Measurements from ENCODE around the gene HP.

The HP gene

DNA sequence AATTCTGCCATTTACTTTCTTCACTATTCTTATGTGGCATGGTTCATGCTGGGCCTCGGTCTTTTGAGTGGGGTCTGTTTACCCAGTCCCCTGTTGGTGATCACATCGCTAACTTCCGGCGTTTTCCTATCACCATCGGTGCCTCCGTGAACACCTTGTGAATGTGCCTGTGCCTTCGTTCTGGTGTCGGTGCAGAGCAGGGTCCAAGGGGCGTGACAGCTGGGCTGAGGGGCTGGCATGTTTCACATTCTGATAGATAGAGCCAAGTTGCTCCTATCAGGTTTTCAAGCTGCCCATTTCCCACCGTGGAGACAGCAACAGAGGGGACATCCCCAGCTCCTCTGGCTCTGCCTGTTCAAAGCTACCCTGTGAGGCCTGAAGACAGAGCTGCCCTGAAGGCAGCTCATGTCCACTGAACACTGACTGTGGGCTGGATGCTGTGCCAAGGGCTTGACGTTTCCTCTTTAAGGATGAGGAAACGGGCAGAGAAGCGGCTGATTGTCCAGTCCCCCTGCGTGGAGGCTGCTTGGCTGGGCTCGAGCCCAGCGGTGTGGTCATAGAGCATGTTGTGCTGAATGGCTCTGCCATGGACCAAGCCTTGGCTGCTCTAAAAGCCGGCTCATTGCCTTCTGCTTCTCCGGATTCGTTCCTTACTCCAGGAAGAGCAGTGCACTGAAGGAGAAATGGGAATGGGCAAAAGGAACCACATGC is 28.7 kb upstream of the HP start:
- no peak for TF ChIP-seq POLR2AphosphoS5 (IDR thresholded peaks at IDR 0.05; ENCODE audit: low read depth, low read length)
- TF ChIP-seq SIN3A (IDR thresholded peaks at IDR 0.05; ENCODE audit: borderline replicate concordance, insufficient read depth, low read length): no peak
- TF ChIP-seq FOXP2 (optimal IDR thresholded peaks at IDR 0.05; ENCODE audit: borderline replicate concordance, extremely low read depth, extremely low read length, insufficient read depth): no peak
- TF ChIP-seq TAF1 (IDR thresholded peaks at IDR 0.05; ENCODE audit: borderline replicate concordance, insufficient read depth, low read length): no peak
- TF ChIP-seq, protein P1, sequence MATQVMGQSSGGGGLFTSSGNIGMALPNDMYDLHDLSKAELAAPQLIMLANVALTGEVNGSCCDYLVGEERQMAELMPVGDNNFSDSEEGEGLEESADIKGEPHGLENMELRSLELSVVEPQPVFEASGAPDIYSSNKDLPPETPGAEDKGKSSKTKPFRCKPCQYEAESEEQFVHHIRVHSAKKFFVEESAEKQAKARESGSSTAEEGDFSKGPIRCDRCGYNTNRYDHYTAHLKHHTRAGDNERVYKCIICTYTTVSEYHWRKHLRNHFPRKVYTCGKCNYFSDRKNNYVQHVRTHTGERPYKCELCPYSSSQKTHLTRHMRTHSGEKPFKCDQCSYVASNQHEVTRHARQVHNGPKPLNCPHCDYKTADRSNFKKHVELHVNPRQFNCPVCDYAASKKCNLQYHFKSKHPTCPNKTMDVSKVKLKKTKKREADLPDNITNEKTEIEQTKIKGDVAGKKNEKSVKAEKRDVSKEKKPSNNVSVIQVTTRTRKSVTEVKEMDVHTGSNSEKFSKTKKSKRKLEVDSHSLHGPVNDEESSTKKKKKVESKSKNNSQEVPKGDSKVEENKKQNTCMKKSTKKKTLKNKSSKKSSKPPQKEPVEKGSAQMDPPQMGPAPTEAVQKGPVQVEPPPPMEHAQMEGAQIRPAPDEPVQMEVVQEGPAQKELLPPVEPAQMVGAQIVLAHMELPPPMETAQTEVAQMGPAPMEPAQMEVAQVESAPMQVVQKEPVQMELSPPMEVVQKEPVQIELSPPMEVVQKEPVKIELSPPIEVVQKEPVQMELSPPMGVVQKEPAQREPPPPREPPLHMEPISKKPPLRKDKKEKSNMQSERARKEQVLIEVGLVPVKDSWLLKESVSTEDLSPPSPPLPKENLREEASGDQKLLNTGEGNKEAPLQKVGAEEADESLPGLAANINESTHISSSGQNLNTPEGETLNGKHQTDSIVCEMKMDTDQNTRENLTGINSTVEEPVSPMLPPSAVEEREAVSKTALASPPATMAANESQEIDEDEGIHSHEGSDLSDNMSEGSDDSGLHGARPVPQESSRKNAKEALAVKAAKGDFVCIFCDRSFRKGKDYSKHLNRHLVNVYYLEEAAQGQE (IDR thresholded peaks at IDR 0.05; ENCODE audit: insufficient read depth in 1 of 2, low read depth in 2 of 2, low read length in 2 of 2): no peak

DNA sequence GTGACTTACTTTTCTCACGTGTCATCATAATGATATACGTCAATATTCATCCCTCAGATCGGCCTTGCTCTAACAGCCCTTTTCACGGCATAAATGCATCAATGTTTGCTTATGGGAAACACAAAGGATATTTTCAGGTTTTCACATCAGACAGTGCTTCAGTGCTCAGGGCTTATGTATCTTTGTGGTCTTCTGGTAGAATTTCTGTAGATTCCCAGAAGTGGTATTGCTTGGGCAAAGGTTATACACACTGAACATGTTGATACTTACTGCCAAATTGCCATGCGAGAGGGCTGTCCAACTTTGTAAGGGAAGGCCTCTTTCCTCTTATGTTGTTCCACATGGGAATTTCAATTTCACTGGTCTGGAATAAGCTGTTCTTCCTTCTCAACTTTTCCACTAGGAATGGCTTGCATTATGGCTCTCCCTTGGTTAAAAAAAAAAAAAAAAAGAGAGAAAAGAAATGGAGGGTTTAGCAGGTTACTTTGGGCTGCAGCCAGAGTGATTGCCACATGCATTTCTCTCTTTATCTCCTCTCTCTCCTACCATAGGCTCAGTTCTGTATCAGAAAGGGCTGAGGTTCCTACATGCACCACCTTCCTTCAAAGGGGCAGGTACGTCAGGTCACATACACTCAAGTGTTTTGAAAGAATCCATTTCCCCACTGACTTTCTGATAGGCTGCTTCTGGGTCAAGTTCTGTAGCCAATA is 26.5 kb upstream of the HP start:
- TF ChIP-seq FOXP2 (optimal IDR thresholded peaks at IDR 0.05; ENCODE audit: borderline replicate concordance, extremely low read depth, extremely low read length, insufficient read depth) (no peak), TAF1 (IDR thresholded peaks at IDR 0.05; ENCODE audit: borderline replicate concordance, insufficient read depth, low read length) (no peak)

DNA sequence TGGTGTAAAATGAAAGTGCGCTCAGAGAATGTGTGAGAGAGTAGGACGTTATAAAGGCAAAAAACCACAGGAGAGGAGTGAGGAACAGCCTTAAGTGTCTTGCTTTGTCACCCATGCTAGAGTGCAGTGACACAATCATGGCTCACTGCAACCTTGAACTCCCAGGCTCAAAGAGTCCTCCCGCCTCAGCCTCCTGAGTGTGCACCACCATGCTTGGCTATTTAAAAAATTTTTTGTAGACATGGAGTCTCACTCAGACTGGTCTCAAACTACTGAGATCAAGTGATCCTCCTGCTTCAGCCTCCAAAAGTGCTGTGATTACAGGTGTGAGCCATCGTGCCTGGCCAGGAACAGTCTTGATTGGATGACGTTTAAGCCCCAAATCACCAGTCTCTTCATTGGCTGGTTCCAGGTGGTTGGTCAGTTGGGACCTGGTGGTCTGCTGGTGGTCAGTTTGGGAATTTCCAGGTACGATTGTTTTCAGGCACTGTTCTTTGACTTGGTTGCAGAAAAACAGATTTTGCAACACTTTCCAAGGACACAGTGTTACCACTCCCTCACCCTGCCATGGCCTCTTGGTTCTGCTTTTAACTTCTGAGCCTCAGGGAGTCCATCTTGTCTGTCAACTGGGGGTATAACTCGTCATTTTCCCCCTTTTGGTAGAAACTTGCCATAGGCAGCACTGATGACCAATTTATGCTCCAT is 24.6 kb upstream of the HP start:
- no peak for TF ChIP-seq TAF1 (IDR thresholded peaks at IDR 0.05; ENCODE audit: borderline replicate concordance, insufficient read depth, low read length)
- TF ChIP-seq SIN3A (IDR thresholded peaks at IDR 0.05; ENCODE audit: borderline replicate concordance, insufficient read depth, low read length): no peak
- TF ChIP-seq, protein P1 (IDR thresholded peaks at IDR 0.05; ENCODE audit: insufficient read depth in 1 of 2, low read depth in 2 of 2, low read length in 2 of 2): no peak
- TF ChIP-seq POLR2AphosphoS5 (IDR thresholded peaks at IDR 0.05; ENCODE audit: low read depth, low read length): no peak
- TF ChIP-seq FOXP2 (optimal IDR thresholded peaks at IDR 0.05; ENCODE audit: borderline replicate concordance, extremely low read depth, extremely low read length, insufficient read depth): no peak

DNA sequence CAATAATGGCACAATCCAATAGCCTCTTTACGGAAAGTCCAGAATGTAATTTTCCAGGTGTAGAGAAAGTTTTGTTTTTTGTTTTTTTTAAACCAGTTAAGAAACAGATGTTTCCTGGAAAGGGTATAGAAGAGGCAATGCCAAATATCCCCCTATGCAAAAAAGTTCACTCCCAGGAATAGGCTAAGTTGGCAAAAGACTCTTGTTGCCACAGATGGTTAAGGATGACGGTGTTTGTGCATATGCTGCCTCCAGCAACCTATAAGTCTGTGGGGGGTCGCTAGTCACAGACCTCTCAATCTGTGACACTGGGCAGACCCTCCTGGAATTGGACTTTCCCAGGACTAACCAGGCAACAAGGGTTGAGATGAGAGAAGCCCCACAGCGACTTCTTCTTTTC is 20.9 kb upstream of the HP start:
- TF ChIP-seq SIN3A (IDR thresholded peaks at IDR 0.05; ENCODE audit: borderline replicate concordance, insufficient read depth, low read length) (no peak), POLR2AphosphoS5 (IDR thresholded peaks at IDR 0.05; ENCODE audit: low read depth, low read length) (no peak), FOXP2 (optimal IDR thresholded peaks at IDR 0.05; ENCODE audit: borderline replicate concordance, extremely low read depth, extremely low read length, insufficient read depth) (no peak), TAF1 (IDR thresholded peaks at IDR 0.05; ENCODE audit: borderline replicate concordance, insufficient read depth, low read length) (no peak)
- TF ChIP-seq, protein P1 (IDR thresholded peaks at IDR 0.05; ENCODE audit: insufficient read depth in 1 of 2, low read depth in 2 of 2, low read length in 2 of 2): no peak

DNA sequence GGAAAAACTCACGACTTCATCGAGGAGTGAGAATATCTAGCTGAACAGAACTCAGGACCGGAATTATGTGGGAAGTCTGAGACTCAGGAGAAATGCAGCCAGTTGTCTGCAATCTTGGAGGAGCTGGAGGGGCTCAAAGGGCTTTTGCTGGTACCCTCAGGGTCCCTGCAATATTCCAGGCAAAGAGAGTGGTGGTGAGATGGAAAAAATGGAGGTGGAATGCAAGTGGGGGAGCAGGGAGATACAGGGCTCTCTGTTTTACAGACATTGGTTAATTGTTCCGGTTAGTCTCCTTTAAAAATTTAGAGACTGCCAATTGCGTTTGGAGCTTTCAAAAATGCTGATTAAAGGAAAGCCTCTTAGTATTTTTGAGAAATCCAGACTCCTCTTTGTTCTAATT is 18.2 kb upstream of the HP start:
- no peak for TF ChIP-seq SIN3A (IDR thresholded peaks at IDR 0.05; ENCODE audit: borderline replicate concordance, insufficient read depth, low read length)
